HepG2 (cell line): Measurements from ENCODE around the gene C5orf15. TPM values are rescaled to one million over a fixed set of nuclear protein-coding genes. Genes with fewer than 3 reads are reported as not detected.

Experiments
- ATAC-seq: fragments of 200-7000 bp; cut with Tn5 transposase; 3 replicates; pipeline ENCODE4 v1.9.1; 2020; ENCODE audit warnings: mild to moderate bottlenecking, moderate library complexity
- BruUV-seq: library from RNA; stranded (reverse); fragments of 400-500 nt; replicated peaks from 2 replicates; lab custom pipeline; 2021; lab: Mats Ljungman, UMichigan
- CTCF ChIA-PET: fragments of 300-600 bp; formaldehyde crosslinking; extraction: SDS; loops from one replicate; lab custom pipeline; 2021; ENCODE audit warnings: low total read pairs, inconsistent platforms, low intra/inter-chr PET ratio; lab: Yijun Ruan, JAX
- POLR2A ChIA-PET: fragments of 350-600 bp; sonication (Branson Sonifier 250); formaldehyde crosslinking; loops from one replicate; lab custom pipeline; 2020; ENCODE audit warnings: antibody characterized with exemption, inconsistent platforms; lab: Yijun Ruan, JAX
- DNase-seq: peaks from one replicate; pipeline ENCODE4 v3.0.0-alpha.2; 2015; ENCODE audit warnings: low spot score
- FAIRE-seq: peaks from 3 replicates; lab custom pipeline; 2011; peaks lifted over from hg19 to GRCh38; lab: Jason Lieb, UNC
- H2AFZ ChIP-seq: one replicate; pipeline ENCODE4 v1.6.1; 2011; ENCODE audit warnings: low read length, inconsistent platforms
- H3K27ac ChIP-seq: fragments of 300-600 bp; 3 replicates; pipeline ENCODE4 v1.8.0; 2011; ENCODE audit warnings: mixed run types, mild to moderate bottlenecking, mixed read lengths, low read length, inconsistent platforms; ENCODE audit not compliant: insufficient read depth; ENCODE audit errors: extremely low read length
- H3K27me3 ChIP-seq, 2 experiments: fragments of 200-600 bp in 1 of 2; 2 replicates in 1 of 2; 3 replicates in 1 of 2; pipeline versions ENCODE4 v1.6.0 to v1.8.0; 2011; ENCODE audit warnings: low read length in 2 of 2, mild to moderate bottlenecking in 2 of 2, moderate library complexity in 2 of 2, inconsistent platforms in 1 of 2; ENCODE audit not compliant: insufficient read depth in 2 of 2, control insufficient read depth in 1 of 2
- H3K36me3 ChIP-seq, 2 experiments: fragments of 200-600 bp in 1 of 2; replicated peaks in 1 of 2; 2 replicates in 1 of 2; 3 replicates in 1 of 2; pipeline versions ENCODE4 v1.5.1 to v1.8.0; 2011; ENCODE audit warnings: low read length in 2 of 2, inconsistent platforms in 1 of 2; ENCODE audit not compliant: insufficient read depth in 2 of 2, control insufficient read depth in 1 of 2
- H3K4me1 ChIP-seq: 2 replicates; pipeline ENCODE4 v1.5.1; 2012; ENCODE audit warnings: low read length, inconsistent platforms; ENCODE audit not compliant: insufficient read depth
- H3K4me2 ChIP-seq: 2 replicates; pipeline ENCODE4 v1.6.0; 2011; ENCODE audit warnings: low read depth, low read length, inconsistent platforms
- H3K4me3 ChIP-seq, 3 experiments: fragments of 200-600 bp in 1 of 3; sonication (generic), shearing (Covaris generic) in 1 of 3; replicated peaks in 1 of 3; 2 replicates each; pipeline ENCODE4 v1.5.1; 2011 to 2016; ENCODE audit warnings: low read length in 3 of 3, inconsistent platforms in 2 of 3, low read depth in 2 of 3, mild to moderate bottlenecking in 2 of 3, control low read depth in 1 of 3, mixed read lengths in 1 of 3; ENCODE audit not compliant: insufficient read depth in 1 of 3
- H3K79me2 ChIP-seq: one replicate; pipeline ENCODE4 v1.6.1; 2011; ENCODE audit warnings: low read length, inconsistent platforms; ENCODE audit not compliant: insufficient read depth
- H3K9ac ChIP-seq: 2 replicates; pipeline ENCODE4 v1.6.0; 2011; ENCODE audit warnings: mild to moderate bottlenecking, low read depth, low read length, inconsistent platforms; ENCODE audit not compliant: insufficient read depth
- H3K9me3 ChIP-seq: 2 replicates; pipeline ENCODE4 v1.5.1; 2012; ENCODE audit warnings: mild to moderate bottlenecking, low read length
- H4K20me1 ChIP-seq: 2 replicates; pipeline ENCODE4 v1.6.0; 2011; ENCODE audit warnings: inconsistent platforms, mild to moderate bottlenecking, low read length, moderate library complexity; ENCODE audit not compliant: insufficient read depth
- HNF4A ChIP-seq: sonication (generic); formaldehyde crosslinking; IDR thresholded peaks from 2 replicates; pipeline ENCODE4 v1.4.0; 2020; ENCODE audit warnings: missing genetic modification reagents
- JUN ChIP-seq: sonication (generic); formaldehyde crosslinking; IDR thresholded peaks from 2 replicates; pipeline ENCODE4 v1.4.0; 2020; ENCODE audit warnings: mild to moderate bottlenecking, missing genetic modification reagents
- PPARG ChIP-seq: conservative IDR thresholded peaks from 2 replicates; pipeline ENCODE4 v1.6.1; 2016; ENCODE audit warnings: missing biosample characterization, missing genetic modification reagents
- ZBTB33 ChIP-seq: sonication (generic); formaldehyde crosslinking; IDR thresholded peaks from 2 replicates; pipeline ENCODE4 v1.4.0; 2020; ENCODE audit warnings: missing genetic modification reagents
- WGBS: methylation state at CpG from one replicate; pipeline ENCODE4 v1.1.6; 2017; ENCODE audit warnings: low lambda C conversion rate; 5-methylcytosine and 5-hydroxymethylcytosine counted together
- in situ Hi-C: cut with HindIII; loops from 2 replicates; pipeline ENCODE4 v1.10.0; 2017; ENCODE audit warnings: low pct_unique_long_range_greater_than_20kb; ENCODE audit not compliant: extremely low pct_ligation_motif_present
- intact Hi-C: fragments of 100-400 bp; cut with micrococcal nuclease; formaldehyde crosslinking; loops from one replicate; pipeline ENCODE4 v1.10.0; 2022; ENCODE audit not compliant: unreplicated experiment
- polyA plus RNA-seq, 8 experiments: library from polyadenylated mRNA; depleted of rRNA in 3 of 8; stranded (reverse) in 7 of 8; unstranded in 1 of 8; fragments of >200 nt; fragmentation: Illumina TruSeq in 4 of 8; extraction: Trizol in 4 of 8; gene quantifications; 2 replicates each; pipeline versions ENCODE4 v1.2.1 to v1.2.3, GENCODE V29; 2011 to 2016; ENCODE audit warnings: low read depth in 4 of 8, missing spikeins in 1 of 8, mixed read lengths in 1 of 8; ENCODE audit not compliant: insufficient read depth in 1 of 8
- total RNA-seq, 5 experiments: library from RNA; depleted of rRNA; stranded (reverse); fragments of >200 nt; fragmentation: Illumina TruSeq; extraction: Trizol; gene quantifications; 2 replicates each; pipeline ENCODE4 v1.2.3, GENCODE V29; 2016; ENCODE audit warnings: low read depth in 1 of 5

Gene C5orf15
- total and polyA plus RNA-seq, 2 of the 13 experiments (the other 11 are each of a cell fraction or from before 2014, with no cell fraction given) = 58.5 to 82.7 TPM

- Histone ChIP-seq H3K27ac (no peak overlapping the region), H3K9ac (no peak overlapping the region), H3K36me3 (peaks cover 2 to 21% of the 10 kb centered on the region in 2 experiments; a peak in 4 of 5 replicates), H3K79me2 (no peaks in the 10 kb centered on the region), H3K4me2 (peak overlapping the region; percentile 18), H4K20me1 (no peaks in the 10 kb centered on the region), H2AFZ (no peak overlapping the region), H3K4me3 (0 out of 6 replicates have a peak overlapping the region, but pooled peaks of 1 of the 3 experiments have one; percentile 1), H3K9me3 (no peaks in the 10 kb centered on the region), H3K4me1 (peaks cover 11% of the 10 kb centered on the region), H3K27me3 (no peaks in the 10 kb centered on the region)
- in situ Hi-C loops (no loop called here), intact Hi-C loops (no loop called here)
- ATAC-seq = peak; percentile 77
- TF ChIP-seq ZBTB33 (CRISPR knock-in tag) = no peak
- TF ChIP-seq JUN (CRISPR knock-in tag) = no peak
- TF ChIP-seq HNF4A (CRISPR knock-in tag) = 0 out of 2 replicates have a peak, but pooled peaks have one; percentile 22
- TF ChIP-seq PPARG = peak; percentile 70; the same call in 1 of the 2 replicates
- BruUV-seq = no TSS peak
- WGBS = 80% methylated on average over 7 of the region's 10 CpGs
- no peak for DNase-seq
- ChIA-PET CTCF (no interaction called here), POLR2A (no interaction called here)
- peak; percentile 39 for FAIRE-seq
These were observed 15.5 kb downstream of the C5orf15 start for GRCh38 chr5:133952729-133953567.
